Neuron (in vitro differentiated cells): ENCODE data around the gene TMPRSS11D.

ENCODE experiments used
- H2AFZ ChIP-seq: one replicate; pipeline ENCODE4 v1.6.1; 2013; ENCODE audit warnings: low read depth, mild to moderate bottlenecking, inconsistent platforms, low read length, moderate library complexity
- H3K27me3 ChIP-seq: one replicate; pipeline ENCODE4 v1.6.1; 2013; ENCODE audit warnings: low read length; ENCODE audit not compliant: insufficient read depth
- H3K36me3 ChIP-seq: one replicate; pipeline ENCODE4 v1.6.1; 2013; ENCODE audit warnings: low read length; ENCODE audit not compliant: insufficient read depth
- H3K4me1 ChIP-seq: one replicate; pipeline ENCODE4 v1.6.1; 2013; ENCODE audit warnings: low read length; ENCODE audit not compliant: insufficient read depth
- H3K4me3 ChIP-seq: 2 replicates; pipeline ENCODE4 v1.5.1; 2013; ENCODE audit warnings: mild to moderate bottlenecking, low read length, moderate library complexity
- H3K9me3 ChIP-seq: one replicate; pipeline ENCODE4 v1.6.1; 2013; ENCODE audit warnings: low read length

TMPRSS11D gene, protein sequence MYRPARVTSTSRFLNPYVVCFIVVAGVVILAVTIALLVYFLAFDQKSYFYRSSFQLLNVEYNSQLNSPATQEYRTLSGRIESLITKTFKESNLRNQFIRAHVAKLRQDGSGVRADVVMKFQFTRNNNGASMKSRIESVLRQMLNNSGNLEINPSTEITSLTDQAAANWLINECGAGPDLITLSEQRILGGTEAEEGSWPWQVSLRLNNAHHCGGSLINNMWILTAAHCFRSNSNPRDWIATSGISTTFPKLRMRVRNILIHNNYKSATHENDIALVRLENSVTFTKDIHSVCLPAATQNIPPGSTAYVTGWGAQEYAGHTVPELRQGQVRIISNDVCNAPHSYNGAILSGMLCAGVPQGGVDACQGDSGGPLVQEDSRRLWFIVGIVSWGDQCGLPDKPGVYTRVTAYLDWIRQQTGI

DNA sequence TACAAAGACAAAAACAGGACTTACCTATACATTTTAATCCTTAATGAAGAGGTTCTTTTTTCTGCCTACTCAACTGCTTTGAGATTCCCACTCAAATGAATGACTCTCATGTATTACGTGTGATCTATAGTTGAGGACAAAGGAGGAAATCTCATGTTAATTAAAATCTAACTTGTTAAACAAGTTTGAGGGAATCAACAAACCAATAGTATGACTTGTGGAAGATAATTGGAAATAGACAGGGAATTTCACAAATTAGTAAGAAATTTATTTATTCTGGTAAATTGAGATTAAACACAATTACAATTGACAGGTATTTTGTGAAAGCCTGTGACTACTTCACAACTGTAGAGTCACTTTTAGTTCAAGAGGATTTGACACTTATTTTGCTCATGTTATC lies at the start of gene TMPRSS11D:
TSS of gene TMPRSS11D (minus strand) at position 101 of the 400 bp plus-strand sequence. CDS start at position 32, 69 bp downstream.
- Histone ChIP-seq H2AFZ (no peak within 1 kb of the TSS), H3K9me3 (no peaks in the 10 kb centered on the region), H3K27me3 (no peaks in the 10 kb centered on the region), H3K4me1 (peaks cover 9% of the 10 kb centered on the region), H3K36me3 (no peaks in the 10 kb centered on the region), H3K4me3 (no peak within 1 kb of the TSS)

DNA sequence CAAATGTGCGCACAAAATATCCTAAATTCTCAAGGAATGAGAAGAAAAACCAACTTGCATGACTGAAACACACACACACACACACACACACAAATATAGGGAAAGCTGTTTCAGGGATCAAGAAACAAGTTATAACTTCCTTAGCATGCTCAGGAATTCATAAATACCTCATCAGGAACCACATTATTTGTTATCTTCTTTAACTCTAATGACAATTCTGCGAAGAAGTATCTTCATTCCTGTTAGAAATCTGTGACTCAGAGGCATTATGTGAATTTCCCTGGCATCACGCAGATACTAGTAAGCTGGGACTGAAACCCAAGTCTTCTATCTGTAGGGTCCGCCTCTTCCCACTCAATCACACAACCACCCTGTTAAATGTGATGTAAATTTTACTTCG lies 49.2 kb upstream of the TMPRSS11D start:
- H3K4me1 ChIP-seq: no peaks in the 10 kb centered on the region
- no peak overlapping the region for H3K4me3 ChIP-seq
- no peaks in the 10 kb centered on the region for H3K9me3 ChIP-seq
- H2AFZ ChIP-seq: no peak overlapping the region
- no peaks in the 10 kb centered on the region for H3K27me3 ChIP-seq
- no peaks in the 10 kb centered on the region for H3K36me3 ChIP-seq

DNA sequence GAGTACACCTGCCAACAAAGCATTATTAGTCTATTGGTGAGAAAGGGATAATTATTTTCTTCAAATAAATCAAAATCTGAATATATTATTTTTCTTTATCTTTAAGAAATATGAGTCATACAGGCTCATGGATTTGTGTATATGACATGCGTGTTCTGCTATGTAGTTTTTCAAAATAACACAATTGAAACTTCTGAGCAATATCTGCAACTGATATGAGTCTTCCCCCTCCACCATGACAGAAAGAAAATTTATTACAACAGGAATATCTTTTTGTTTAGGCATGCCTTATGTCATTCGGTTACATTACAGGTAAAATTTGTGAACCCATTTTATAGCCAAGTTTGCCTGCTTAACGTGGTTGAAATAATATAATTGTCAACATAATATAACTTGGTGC lies 47.5 kb upstream of the TMPRSS11D start:
- no peaks in the 10 kb centered on the region for H3K36me3 ChIP-seq
- H3K4me1 ChIP-seq: no peaks in the 10 kb centered on the region
- H3K9me3 ChIP-seq: peaks cover 2% of the 10 kb centered on the region
- H3K27me3 ChIP-seq: no peaks in the 10 kb centered on the region
- H3K4me3 ChIP-seq: no peak overlapping the region
- H2AFZ ChIP-seq: no peak overlapping the region

DNA sequence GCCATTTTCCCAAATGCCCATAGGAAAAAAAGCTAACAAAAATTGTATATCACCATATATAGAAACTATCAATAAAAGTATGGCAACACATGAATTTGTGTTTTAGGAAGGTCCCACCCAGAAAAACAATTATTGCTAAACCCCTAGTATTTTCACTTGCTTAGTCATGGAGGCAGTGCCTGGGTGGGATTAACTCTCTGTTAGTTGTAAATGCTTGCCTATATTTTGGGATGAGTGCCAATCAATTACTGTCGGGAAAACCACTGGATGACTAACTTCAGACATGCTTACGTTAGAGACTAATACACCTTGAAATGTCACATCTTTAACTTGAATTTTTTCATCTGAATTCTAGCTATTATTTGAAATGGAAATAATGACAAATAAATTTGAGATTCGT lies 45.6 kb upstream of the TMPRSS11D start:
- Histone ChIP-seq H3K4me1 (no peaks in the 10 kb centered on the region), H3K9me3 (peaks cover 2% of the 10 kb centered on the region), H3K36me3 (no peaks in the 10 kb centered on the region), H3K27me3 (no peaks in the 10 kb centered on the region), H3K4me3 (no peak overlapping the region), H2AFZ (no peak overlapping the region)

DNA sequence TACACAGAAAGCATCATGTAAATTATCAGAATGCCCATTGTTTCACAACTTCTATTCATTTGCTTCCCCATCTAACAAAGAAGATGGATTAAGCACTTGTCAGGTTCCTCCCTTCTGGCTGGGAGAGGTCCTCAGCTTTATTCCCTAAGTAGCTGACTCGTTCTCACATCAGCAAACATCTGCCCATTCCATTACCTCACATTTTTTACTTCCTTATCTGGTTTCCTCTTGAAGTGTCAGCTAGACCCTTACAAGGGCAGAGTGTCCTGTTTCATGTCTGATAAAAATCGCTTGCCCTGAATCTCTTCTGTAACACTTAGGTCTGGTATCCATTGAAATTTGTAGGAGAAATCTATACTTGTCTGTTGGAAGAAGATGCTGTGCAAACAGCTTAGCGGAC lies 44.7 kb upstream of the TMPRSS11D start:
- Histone ChIP-seq H3K4me3 (no peak overlapping the region), H3K36me3 (no peaks in the 10 kb centered on the region), H2AFZ (no peak overlapping the region), H3K4me1 (no peaks in the 10 kb centered on the region), H3K9me3 (peaks cover 2% of the 10 kb centered on the region), H3K27me3 (no peaks in the 10 kb centered on the region)

DNA sequence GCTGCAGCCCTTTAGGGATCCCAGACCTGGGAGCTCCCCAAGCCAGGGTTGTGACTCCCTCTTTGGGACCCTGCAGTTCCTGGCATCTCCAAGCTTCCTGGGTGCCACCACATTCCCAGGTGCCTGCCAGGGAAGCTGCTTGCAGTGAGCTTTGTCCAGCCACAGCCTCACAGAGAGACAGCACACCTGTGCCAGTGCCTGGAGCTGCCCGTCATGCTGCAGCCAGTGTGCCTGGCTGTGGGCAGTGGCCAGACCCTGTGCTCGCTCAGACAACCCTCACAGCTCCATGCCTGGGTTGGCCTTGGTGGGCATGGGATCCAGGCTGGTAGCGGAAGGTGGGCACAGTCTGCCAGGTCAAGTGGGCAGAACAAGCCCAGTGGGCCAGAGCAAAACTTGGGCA lies 43.4 kb upstream of the TMPRSS11D start:
- Histone ChIP-seq H3K27me3 (no peaks in the 10 kb centered on the region), H3K4me3 (no peak overlapping the region), H3K4me1 (no peaks in the 10 kb centered on the region), H2AFZ (no peak overlapping the region), H3K36me3 (no peaks in the 10 kb centered on the region), H3K9me3 (peaks cover 2% of the 10 kb centered on the region)

DNA sequence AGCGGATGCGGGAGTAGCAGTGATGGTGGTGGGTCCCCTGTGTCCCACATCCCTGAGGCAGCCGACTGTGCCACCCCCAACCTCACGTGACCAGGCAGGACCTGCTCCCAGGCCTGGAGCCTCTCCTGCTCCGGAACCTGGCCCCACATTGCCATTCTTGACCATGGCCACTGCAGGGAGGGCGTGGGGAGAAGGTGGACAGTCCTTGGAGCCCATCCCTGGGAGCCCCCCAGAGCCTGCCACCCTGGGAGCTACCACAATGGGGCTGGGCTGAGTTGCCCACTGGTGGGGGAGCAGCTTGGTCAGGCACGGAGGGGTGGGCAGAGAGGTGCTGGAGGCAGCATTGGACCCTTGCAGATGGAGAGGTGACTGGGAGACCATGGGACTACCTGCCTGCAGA lies 42.7 kb upstream of the TMPRSS11D start:
- Histone ChIP-seq H2AFZ (no peak overlapping the region), H3K36me3 (no peaks in the 10 kb centered on the region), H3K4me3 (no peak overlapping the region), H3K4me1 (peaks cover 3% of the 10 kb centered on the region), H3K27me3 (no peaks in the 10 kb centered on the region), H3K9me3 (peaks cover 2% of the 10 kb centered on the region)

DNA sequence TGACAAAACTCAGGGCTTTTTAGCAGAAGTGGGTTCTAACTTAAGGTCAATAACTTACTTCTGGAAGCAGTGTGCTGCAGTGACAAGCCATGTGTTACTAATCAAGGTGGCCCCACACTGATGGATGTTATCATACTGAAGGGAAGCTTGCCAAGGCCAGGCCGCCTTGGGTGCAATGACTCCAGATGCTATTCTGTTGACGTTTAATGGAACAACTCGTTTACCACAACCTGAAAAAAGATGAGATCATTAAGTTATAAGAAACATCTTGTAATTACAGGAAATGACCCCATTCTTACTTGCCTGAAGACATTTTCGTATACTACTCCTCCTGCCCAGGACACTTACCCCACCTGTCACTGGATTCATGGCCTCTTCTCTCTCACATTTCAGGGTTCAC lies 38.9 kb upstream of the TMPRSS11D start:
- Histone ChIP-seq H3K9me3 (peaks cover 2% of the 10 kb centered on the region), H3K4me3 (no peak overlapping the region), H3K27me3 (no peaks in the 10 kb centered on the region), H3K36me3 (no peaks in the 10 kb centered on the region), H3K4me1 (peaks cover 3% of the 10 kb centered on the region), H2AFZ (no peak overlapping the region)

DNA sequence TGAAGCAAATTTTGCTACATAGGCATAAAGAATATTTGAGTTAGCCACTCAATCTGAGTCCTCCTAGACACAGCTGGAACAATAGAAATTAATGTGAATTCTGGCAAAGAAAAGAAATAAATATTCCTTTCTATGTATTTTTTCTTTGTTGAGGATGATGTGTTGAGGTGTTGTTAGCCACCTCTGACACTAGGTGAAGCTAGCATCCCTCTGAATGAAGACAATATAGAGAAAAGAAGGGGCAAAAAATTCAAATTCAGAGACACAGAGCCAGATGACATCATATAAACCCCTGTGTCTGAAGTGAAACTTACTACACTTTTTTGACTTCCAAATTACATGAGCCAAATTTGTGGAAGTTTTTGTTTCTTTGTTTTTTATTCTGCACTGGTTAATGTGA lies 34.6 kb upstream of the TMPRSS11D start:
- H2AFZ ChIP-seq: no peak overlapping the region
- peaks cover 3% of the 10 kb centered on the region for H3K4me1 ChIP-seq
- H3K27me3 ChIP-seq: no peaks in the 10 kb centered on the region
- H3K36me3 ChIP-seq: no peaks in the 10 kb centered on the region
- H3K9me3 ChIP-seq: no peaks in the 10 kb centered on the region
- H3K4me3 ChIP-seq: no peak overlapping the region

DNA sequence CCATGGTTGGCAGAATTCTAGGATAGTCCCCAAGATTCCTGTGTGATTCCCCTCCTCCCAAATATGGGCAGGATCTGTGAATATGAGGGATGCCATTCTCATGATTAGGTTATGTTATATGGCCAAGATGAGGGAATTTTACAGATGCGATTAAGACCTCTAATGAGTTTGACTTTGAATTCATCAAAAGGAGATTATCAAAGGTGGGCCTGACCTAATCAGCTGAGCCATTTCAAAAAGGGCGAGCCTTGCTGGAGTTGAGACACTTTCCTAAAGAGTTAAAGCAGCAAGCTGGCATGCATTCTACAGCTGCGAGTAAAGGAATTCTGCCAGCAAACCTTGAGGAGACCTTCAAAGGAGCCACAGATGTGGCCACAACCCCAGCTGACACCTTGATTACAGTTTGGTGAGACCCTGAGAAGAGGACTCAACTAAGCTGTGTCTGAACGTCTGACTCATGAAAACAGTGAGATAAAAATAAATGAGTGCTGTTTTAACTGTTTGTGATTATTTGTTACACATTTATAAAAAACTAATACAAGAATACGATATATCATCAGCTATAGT lies 31.7 kb upstream of the TMPRSS11D start:
- H3K4me1 ChIP-seq: no peaks in the 10 kb centered on the region
- H3K27me3 ChIP-seq: no peaks in the 10 kb centered on the region
- H3K9me3 ChIP-seq: no peaks in the 10 kb centered on the region
- H3K4me3 ChIP-seq: no peak overlapping the region
- no peak overlapping the region for H2AFZ ChIP-seq
- H3K36me3 ChIP-seq: no peaks in the 10 kb centered on the region

DNA sequence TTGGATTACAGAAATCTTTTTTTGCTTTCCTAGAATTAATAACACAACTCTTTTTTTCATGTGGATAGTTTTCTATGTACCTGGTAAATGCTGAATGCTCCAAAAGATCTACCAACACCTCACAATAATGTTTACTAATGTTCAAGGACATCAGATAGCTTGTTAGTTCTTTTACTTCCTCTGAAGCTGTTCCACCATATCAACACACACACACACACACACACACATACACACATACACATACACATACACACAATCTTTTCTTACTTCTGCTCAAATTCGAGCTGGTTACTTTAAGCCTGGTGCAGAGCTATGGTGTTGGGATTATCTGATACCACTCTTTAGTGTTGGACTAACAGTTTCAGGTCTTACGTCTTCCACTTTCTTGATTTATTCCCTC lies 28.3 kb upstream of the TMPRSS11D start:
- Histone ChIP-seq H3K36me3 (no peaks in the 10 kb centered on the region), H3K4me1 (no peaks in the 10 kb centered on the region), H3K4me3 (no peak overlapping the region), H3K27me3 (no peaks in the 10 kb centered on the region), H2AFZ (no peak overlapping the region), H3K9me3 (no peaks in the 10 kb centered on the region)

DNA sequence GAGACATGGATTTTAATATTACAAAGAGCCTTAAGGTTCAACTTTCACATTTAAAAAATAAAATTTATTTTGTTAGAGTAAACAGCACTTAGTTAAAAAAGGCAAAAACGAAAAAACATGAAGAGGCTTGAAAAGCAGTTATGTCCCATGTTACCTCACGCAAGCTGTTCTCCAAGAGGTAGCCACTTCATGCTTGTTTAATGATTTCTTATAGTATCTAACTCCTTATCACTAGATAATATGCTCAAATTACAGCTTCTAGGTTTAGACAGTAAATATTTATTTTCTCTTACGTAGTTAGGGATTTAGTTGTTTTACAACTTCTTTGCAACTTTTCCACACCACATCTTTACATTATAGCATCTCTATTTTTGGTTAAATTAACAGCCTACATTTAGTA lies 27.8 kb upstream of the TMPRSS11D start:
- Histone ChIP-seq H3K36me3 (no peaks in the 10 kb centered on the region), H3K4me1 (no peaks in the 10 kb centered on the region), H3K27me3 (no peaks in the 10 kb centered on the region), H3K9me3 (no peaks in the 10 kb centered on the region), H3K4me3 (no peak overlapping the region), H2AFZ (no peak overlapping the region)

DNA sequence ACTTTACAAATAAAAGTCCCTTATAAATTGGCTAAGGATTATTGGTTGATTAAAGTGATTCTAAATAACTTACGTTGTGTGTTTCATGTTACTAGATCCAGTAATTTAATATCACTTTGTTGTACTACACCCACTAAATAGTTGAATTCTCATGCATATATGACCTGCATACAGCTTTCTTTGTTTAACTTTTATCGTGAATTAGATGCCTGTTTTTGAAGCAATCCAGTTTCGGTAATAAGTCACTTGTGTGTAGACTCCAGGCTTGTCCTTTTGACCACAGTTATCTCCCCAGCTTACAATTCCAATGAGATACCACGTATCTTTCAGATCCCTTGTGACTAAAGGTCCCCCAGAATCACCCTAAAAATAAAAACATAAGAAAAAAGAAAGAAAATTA lies 27.3 kb upstream of the TMPRSS11D start:
- H3K27me3 ChIP-seq: no peaks in the 10 kb centered on the region
- no peaks in the 10 kb centered on the region for H3K9me3 ChIP-seq
- no peak overlapping the region for H3K4me3 ChIP-seq
- no peak overlapping the region for H2AFZ ChIP-seq
- no peaks in the 10 kb centered on the region for H3K4me1 ChIP-seq
- no peaks in the 10 kb centered on the region for H3K36me3 ChIP-seq

DNA sequence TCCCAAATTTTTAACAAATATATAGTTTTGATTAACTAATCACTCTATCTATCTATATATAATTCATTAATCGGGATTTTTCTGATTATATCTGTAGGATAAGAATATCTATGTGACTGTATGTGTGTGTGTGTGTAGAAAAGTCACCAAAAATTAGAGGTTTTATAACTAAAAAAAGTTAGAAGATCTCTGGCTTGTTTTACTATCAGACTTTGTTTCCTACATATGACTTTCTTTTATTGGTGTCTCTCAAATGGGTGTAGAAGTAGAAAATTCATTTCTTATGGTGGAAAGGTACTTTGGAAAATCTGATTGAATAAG lies 26.7 kb upstream of the TMPRSS11D start:
- Histone ChIP-seq H2AFZ (no peak overlapping the region), H3K27me3 (no peaks in the 10 kb centered on the region), H3K36me3 (no peaks in the 10 kb centered on the region), H3K4me3 (no peak overlapping the region), H3K4me1 (no peaks in the 10 kb centered on the region), H3K9me3 (no peaks in the 10 kb centered on the region)
